K562 (cell line): ENCODE data around the gene PITRM1. TPM values are rescaled to one million over a fixed set of nuclear protein-coding genes. Genes with fewer than 3 reads are reported as not detected.
A peak's percentile ranks its signal among the peaks of the same experiment; 100 is the strongest.

ENCODE experiments used
- ATF1 ChIP-seq, 2 experiments: fragments of 450-650 bp in 1 of 2; IDR thresholded peaks; 2 replicates each; pipeline ENCODE4 v1.6.1; 2016; ENCODE audit warnings: missing compliant biosample characterization in 1 of 2, missing genetic modification characterization in 1 of 2
- ATF7 ChIP-seq: fragments of 450-650 bp; IDR thresholded peaks from 2 replicates; pipeline ENCODE4 v1.7.1; 2014; ENCODE audit warnings: mild to moderate bottlenecking, moderate library complexity
- CBFA2T3 ChIP-seq: fragments of 450-650 bp; IDR thresholded peaks from 2 replicates; pipeline ENCODE4 v1.6.1; 2017
- E2F6 ChIP-seq, 2 experiments: IDR thresholded peaks; 2 replicates each; pipeline ENCODE4 v1.6.1; 2011; ENCODE audit warnings: borderline replicate concordance in 1 of 2, control low read depth in 1 of 2, low read depth in 1 of 2, low read length in 1 of 2, mild to moderate bottlenecking in 1 of 2, mixed read lengths in 1 of 2, moderate library complexity in 1 of 2; ENCODE audit not compliant: insufficient read depth in 1 of 2, insufficient read length in 1 of 2, poor library complexity in 1 of 2, severe bottlenecking in 1 of 2; ENCODE audit errors: extremely low read depth in 1 of 2
- FOS ChIP-seq: IDR thresholded peaks from 3 replicates; pipeline ENCODE4 v1.6.1; 2011; ENCODE audit not compliant: insufficient read length; ENCODE audit errors: extremely low read depth
- HMGN3 ChIP-seq: IDR thresholded peaks from 2 replicates; pipeline ENCODE4 v1.6.1; 2011; ENCODE audit warnings: borderline replicate concordance, low read depth, mild to moderate bottlenecking, mixed read lengths, low read length; ENCODE audit not compliant: insufficient read length; ENCODE audit errors: extremely low read depth
- IRF2 ChIP-seq: sonication (generic); formaldehyde crosslinking; IDR thresholded peaks from 2 replicates; pipeline ENCODE4 v1.8.1; 2022; ENCODE audit warnings: mild to moderate bottlenecking, missing genetic modification reagents
- KAT8 ChIP-seq: fragments of 450-650 bp; IDR thresholded peaks from 2 replicates; pipeline ENCODE4 v1.6.1; 2016; ENCODE audit warnings: low read depth, mild to moderate bottlenecking
- KDM2B ChIP-seq: fragments of 250-450 bp; sonication (Bioruptor Pico); IDR thresholded peaks from 2 replicates; pipeline ENCODE4 v1.8.0; 2021; ENCODE audit warnings: mild to moderate bottlenecking, moderate library complexity
- KLF16 ChIP-seq: IDR thresholded peaks from 2 replicates; pipeline ENCODE4 v1.6.1; 2016; ENCODE audit warnings: antibody characterized with exemption
- NFIX ChIP-seq: fragments of 250-450 bp; sonication (Bioruptor Pico); IDR thresholded peaks from 2 replicates; pipeline ENCODE4 v1.4.0; 2020; ENCODE audit warnings: low read depth, mild to moderate bottlenecking, moderate library complexity
- NR3C1 ChIP-seq: sonication (generic); formaldehyde crosslinking; IDR thresholded peaks from 2 replicates; pipeline ENCODE4 v1.8.1; 2022; ENCODE audit warnings: missing genetic modification reagents
- PHB ChIP-seq: fragments of 250-450 bp; sonication (Bioruptor Pico); IDR thresholded peaks from 2 replicates; pipeline ENCODE4 v1.5.0; 2021
- RBFOX2 ChIP-seq: fragments of 200-400 bp; formaldehyde crosslinking; IDR thresholded peaks from 2 replicates; pipeline ENCODE4 v1.6.1; 2017; ENCODE audit warnings: low read depth, mild to moderate bottlenecking, low read length, moderate library complexity
- RFX1 ChIP-seq: fragments of 450-650 bp; IDR thresholded peaks from 2 replicates; pipeline ENCODE4 v1.6.1; 2016; ENCODE audit warnings: mild to moderate bottlenecking, moderate library complexity
- SLC30A9 ChIP-seq: fragments of 250-450 bp; sonication (Bioruptor Pico); IDR thresholded peaks from 2 replicates; pipeline ENCODE4 v1.8.0; 2022; ENCODE audit warnings: mild to moderate bottlenecking, moderate library complexity
- STAG1 ChIP-seq: sonication (generic); formaldehyde crosslinking; IDR thresholded peaks from 2 replicates; pipeline ENCODE4 v1.5.0; 2020; ENCODE audit warnings: missing genetic modification reagents, borderline replicate concordance
- TAF1 ChIP-seq: IDR thresholded peaks from 2 replicates; pipeline ENCODE4 v1.6.1; 2011; ENCODE audit warnings: mild to moderate bottlenecking, low read length, moderate library complexity; ENCODE audit not compliant: insufficient read depth, control insufficient read depth, severe bottlenecking; ENCODE audit errors: extremely low read depth
- TCF3 ChIP-seq: sonication (generic); formaldehyde crosslinking; IDR thresholded peaks from 2 replicates; pipeline ENCODE4 v1.4.0; 2020; ENCODE audit warnings: mild to moderate bottlenecking, missing genetic modification reagents
- XRCC4 ChIP-seq: IDR thresholded peaks from one replicate; pipeline ENCODE4 v1.6.1; 2011; ENCODE audit not compliant: insufficient read depth, insufficient read length; ENCODE audit errors: extremely low read depth
- ZFP36 ChIP-seq: fragments of 150-350 bp; IDR thresholded peaks from 2 replicates; pipeline ENCODE4 v1.6.1; 2018; ENCODE audit warnings: low read length, low read depth; ENCODE audit not compliant: partially characterized antibody
- ZNF347 ChIP-seq: fragments of 450-650 bp; formaldehyde crosslinking; IDR thresholded peaks from 2 replicates; pipeline ENCODE4 v1.4.0; 2020; ENCODE audit warnings: low read depth, mild to moderate bottlenecking, moderate library complexity
- ZNF436 ChIP-seq: fragments of 250-450, 450-650 bp; sonication (Bioruptor Pico); formaldehyde crosslinking; IDR thresholded peaks from 2 replicates; pipeline ENCODE4 v1.7.0; 2020; ENCODE audit warnings: mild to moderate bottlenecking
- ZNF584 ChIP-seq: fragments of 200-800 bp; sonication (Bioruptor generic); IDR thresholded peaks from 2 replicates; pipeline ENCODE4 v1.6.1; 2016; ENCODE audit warnings: low read depth, mild to moderate bottlenecking, missing genetic modification characterization, missing compliant biosample characterization
- ZZZ3 ChIP-seq: fragments of 450-650 bp; IDR thresholded peaks from 2 replicates; pipeline ENCODE4 v1.6.1; 2016; ENCODE audit warnings: antibody characterized with exemption, mild to moderate bottlenecking, moderate library complexity
- polyA plus RNA-seq, 8 experiments: library from polyadenylated mRNA; depleted of rRNA in 4 of 8; stranded (reverse) in 5 of 8; unstranded in 3 of 8; fragments of >200 nt; fragmentation: Nextera tagmentation in 2 of 8; fragmentation: Illumina TruSeq in 1 of 8; extraction: Ambion mirVana in 2 of 8; extraction: Trizol in 1 of 8; gene quantifications; 2 replicates each; pipeline versions ENCODE4 v1.2.1 to v1.2.3, GENCODE V29; 2011 to 2014; ENCODE audit warnings: inconsistent platforms in 1 of 8, missing spikeins in 1 of 8
- total RNA-seq, 7 experiments: library from RNA; depleted of rRNA in 6 of 7; stranded (reverse); fragments of >200 nt in 6 of 7; fragmentation: Illumina TruSeq in 2 of 7; extraction: Trizol in 2 of 7; gene quantifications; 2 replicates each; pipeline versions ENCODE4 v1.2.1 to v1.2.3, GENCODE V29; 2011 to 2021; ENCODE audit warnings: low replicate concordance in 1 of 7
- TF ChIP-seq, protein P1 (sequence below): fragments of 250-450 bp; sonication (Bioruptor Pico); IDR thresholded peaks from 2 replicates; pipeline ENCODE4 v1.5.1; 2021; ENCODE audit warnings: mild to moderate bottlenecking
- TF ChIP-seq, protein P2 (sequence below): sonication (generic); formaldehyde crosslinking; IDR thresholded peaks from 2 replicates; pipeline ENCODE4 v1.8.1; 2022; ENCODE audit warnings: missing genetic modification reagents

The PITRM1 gene
- total and polyA plus RNA-seq, 9 of the 15 experiments (the other 6 are each of a cell fraction or from before 2014, with no cell fraction given), result 21.1 to 70.4 (median 39.7) TPM

GRCh38 chr10:3197348-3198003, 24.9 kb upstream of the PITRM1 start (continued):
- TF ChIP-seq CBFA2T3, result no peak
- no peak for TF ChIP-seq RFX1
- TF ChIP-seq, protein P1, sequence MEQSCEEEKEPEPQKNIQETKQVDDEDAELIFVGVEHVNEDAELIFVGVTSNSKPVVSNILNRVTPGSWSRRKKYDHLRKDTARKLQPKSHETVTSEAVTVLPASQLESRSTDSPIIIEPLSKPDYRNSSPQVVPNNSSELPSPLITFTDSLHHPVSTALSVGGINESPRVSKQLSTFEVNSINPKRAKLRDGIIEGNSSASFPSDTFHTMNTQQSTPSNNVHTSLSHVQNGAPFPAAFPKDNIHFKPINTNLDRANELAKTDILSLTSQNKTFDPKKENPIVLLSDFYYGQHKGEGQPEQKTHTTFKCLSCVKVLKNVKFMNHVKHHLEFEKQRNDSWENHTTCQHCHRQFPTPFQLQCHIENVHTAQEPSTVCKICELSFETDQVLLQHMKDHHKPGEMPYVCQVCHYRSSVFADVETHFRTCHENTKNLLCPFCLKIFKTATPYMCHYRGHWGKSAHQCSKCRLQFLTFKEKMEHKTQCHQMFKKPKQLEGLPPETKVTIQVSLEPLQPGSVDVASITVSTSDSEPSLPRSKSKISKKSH, result no peak
- TF ChIP-seq KDM2B (CRISPR knock-in tag), result no peak
- no peak for TF ChIP-seq ZNF347 (CRISPR knock-in tag)
- no peak for TF ChIP-seq PHB (CRISPR knock-in tag)
- TF ChIP-seq E2F6 (IDR thresholded peaks at IDR 0.05; ENCODE audit: borderline replicate concordance in 1 of 2, extremely low read depth in 1 of 2, insufficient read depth in 1 of 2, insufficient read length in 1 of 2, low read depth in 1 of 2, low read length in 1 of 2, poor library complexity in 1 of 2, severe bottlenecking in 1 of 2), result peak in 1 of 2 experiments; percentile 25
- TF ChIP-seq ZNF436 (CRISPR knock-in tag), result no peak
- TF ChIP-seq STAG1 (CRISPR knock-in tag), result peak; percentile 99
- no peak for TF ChIP-seq RBFOX2
- no peak for TF ChIP-seq KAT8
- TF ChIP-seq TAF1, result no peak
- TF ChIP-seq, protein P2, sequence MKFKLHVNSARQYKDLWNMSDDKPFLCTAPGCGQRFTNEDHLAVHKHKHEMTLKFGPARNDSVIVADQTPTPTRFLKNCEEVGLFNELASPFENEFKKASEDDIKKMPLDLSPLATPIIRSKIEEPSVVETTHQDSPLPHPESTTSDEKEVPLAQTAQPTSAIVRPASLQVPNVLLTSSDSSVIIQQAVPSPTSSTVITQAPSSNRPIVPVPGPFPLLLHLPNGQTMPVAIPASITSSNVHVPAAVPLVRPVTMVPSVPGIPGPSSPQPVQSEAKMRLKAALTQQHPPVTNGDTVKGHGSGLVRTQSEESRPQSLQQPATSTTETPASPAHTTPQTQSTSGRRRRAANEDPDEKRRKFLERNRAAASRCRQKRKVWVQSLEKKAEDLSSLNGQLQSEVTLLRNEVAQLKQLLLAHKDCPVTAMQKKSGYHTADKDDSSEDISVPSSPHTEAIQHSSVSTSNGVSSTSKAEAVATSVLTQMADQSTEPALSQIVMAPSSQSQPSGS (CRISPR knock-in tag), result no peak
- no peak for TF ChIP-seq NR3C1 (CRISPR knock-in tag)
- TF ChIP-seq ZNF584 (CRISPR knock-in tag), result no peak
- TF ChIP-seq TCF3 (CRISPR knock-in tag), result no peak
- TF ChIP-seq HMGN3, result no peak
- TF ChIP-seq ATF7, result peak; percentile 78; the same call in 1 of the 2 replicates
- no peak for TF ChIP-seq SLC30A9 (CRISPR knock-in tag)
- no peak for TF ChIP-seq XRCC4
- TF ChIP-seq IRF2 (CRISPR knock-in tag), result no peak
- TF ChIP-seq ZFP36, result peak; percentile 3
- TF ChIP-seq ZZZ3, result no peak
- TF ChIP-seq FOS, result no peak
- no peak for TF ChIP-seq NFIX
- TF ChIP-seq KLF16, result no peak
- TF ChIP-seq ATF1 (CRISPR knock-in tag; IDR thresholded peaks at IDR 0.05), result no peak
- no peak for TF ChIP-seq ATF1 (tag; IDR thresholded peaks at IDR 0.05)
